Glomerular endothelial cell (primary cell): Measurements from ENCODE around the gene FAU. TPM values are rescaled to one million over a fixed set of nuclear protein-coding genes. Genes with fewer than 3 reads are reported as not detected.
"Not testable (repeated sequence)": the region's sequence is repeated elsewhere in the genome, so short reads cannot be mapped to it uniquely, and the experiment has no call there.

Experiments used
- DNase-seq: peaks from one replicate; pipeline ENCODE4 v3.0.0-alpha.2; 2011; ENCODE audit warnings: low read depth, low spot score; ENCODE audit errors: extremely low read depth
- total RNA-seq: library from RNA; depleted of rRNA; stranded (reverse); fragments of >200 nt; gene quantifications from 2 replicates; pipeline ENCODE4 v1.2.3, GENCODE V29; 2015

FAU gene
- total RNA-seq, 1 donor from 2014 or later: 516 TPM

DNA sequence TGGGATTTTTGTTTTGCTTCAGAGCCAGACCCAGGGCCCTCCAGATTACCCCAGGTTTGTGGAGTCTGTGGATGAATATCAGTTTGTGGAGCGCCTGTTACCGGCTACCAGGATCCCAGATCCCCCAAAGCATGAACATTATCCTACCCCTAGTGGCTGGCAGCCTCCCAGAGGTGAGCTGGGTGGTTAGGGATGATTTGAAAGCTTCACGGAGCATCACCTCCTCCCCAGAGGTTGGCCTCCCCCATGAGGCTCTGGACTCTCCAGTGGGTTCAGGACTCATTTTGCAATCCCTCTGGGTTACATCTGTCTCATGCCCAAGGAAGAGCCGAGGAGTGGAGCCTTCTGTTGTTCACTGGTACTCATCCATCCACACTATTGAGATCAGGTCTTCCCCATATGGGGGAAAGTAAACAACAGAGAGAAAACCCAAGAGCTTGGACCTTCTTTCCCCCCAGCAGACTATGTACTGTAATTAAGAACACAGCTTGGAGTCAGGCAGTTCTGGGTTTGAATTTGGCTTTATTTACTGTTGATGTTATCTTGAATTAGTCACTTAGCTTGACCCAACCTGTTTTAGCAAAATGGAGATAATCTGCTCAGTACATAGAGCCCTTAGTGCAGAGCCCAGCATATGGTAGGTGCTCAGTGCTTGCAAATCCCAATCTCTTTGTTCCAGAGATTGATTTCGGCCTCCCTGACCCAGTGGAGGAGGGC lies 2.7 kb upstream of the FAU start:
- no peak for DNase-seq

DNA sequence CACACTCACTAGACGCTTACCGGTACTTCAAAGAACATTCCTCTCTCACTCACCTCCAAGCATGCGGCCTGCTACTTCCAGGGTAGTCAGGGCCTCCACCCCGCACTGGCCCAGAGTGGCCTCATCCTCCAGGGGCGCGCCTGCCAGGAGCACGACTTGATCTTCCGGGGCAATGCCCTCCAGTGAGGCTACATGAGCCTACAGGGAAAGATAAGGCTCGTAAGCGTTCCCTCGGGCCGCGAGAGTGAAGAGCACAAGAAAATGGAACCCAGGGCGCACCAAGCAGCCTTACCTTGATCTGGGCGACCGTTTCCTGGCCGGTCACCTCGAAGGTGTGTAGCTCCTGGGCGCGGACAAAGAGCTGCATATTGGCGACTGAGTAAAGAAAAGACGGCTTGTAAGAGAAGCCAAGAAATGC lies 478 bp downstream of the FAU start:
- DNase-seq: no peak

DNA sequence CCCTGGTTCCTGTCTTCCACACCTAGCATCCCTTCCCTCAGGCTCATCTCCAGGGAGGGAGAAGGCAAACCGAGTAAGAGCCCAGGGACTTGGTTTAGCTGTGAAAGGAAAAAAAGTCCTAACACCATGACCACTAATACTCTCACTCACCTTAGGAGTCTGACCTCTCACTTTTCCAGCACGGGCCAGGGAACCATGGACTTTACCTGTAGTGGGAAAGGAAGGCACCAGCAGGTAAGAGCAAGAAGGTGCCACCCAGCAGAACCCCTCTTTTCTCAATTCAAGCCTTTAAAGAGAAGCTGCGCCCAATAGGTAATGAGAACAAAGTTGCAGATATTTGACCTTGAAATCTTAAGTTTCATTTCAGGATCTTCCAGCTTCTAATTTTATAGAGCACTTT lies 1.1 kb downstream of the FAU start:
- no peak for DNase-seq

DNA sequence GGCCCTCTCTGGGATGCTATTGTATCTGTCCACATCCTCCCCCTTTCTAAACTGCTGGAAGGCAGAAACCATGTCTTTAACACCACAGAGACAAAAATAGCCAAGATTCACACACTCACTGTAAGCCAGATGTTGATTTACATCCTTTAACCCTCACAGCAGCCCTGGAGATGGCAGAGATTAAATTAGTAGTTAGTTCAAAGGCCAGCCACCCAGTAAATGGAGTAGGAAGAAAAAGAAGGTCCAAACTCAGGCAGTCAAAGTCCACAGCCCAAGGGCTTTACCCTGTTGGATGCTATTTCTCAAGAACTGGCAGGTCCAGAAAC lies 2.3 kb downstream of the FAU start:
- no peak for DNase-seq

DNA sequence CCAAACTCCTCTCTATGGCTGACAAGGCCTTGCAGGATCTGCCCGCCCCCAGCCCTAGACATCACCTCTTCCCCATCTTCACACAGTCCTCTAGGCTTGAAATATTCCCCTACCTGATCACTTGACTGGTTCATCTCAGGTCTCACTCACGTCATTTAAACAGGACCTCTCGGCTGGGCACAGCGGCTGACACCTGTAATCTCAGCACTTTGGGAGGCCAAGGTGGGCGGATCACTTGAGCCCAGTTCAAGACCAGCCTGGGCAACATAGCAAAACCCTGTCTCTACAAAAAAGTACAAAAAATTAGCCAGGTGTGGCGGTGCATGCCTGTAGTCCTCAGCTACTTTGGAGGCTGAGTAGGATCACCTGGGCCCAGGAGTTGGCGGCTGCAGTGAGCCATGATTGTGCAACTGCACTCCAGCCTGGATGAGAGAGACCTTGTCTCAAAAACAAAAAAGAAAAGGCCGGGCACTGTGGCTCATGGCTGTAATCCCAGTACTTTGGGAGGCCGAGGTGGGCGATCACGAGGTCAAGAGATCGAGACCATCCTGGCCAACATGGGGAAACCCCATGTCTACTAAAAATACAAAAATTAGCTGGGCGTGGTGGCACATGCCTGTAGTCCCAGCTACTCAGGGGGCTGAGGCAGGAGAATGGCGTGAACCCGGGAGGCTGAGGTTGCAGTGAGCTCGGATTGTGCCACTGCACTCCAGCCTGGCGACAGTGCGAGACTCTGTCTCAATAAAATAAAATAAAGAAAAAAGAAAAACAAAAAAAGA lies 2.9 kb downstream of the FAU start:
- not testable (repeated sequence) for DNase-seq

DNA sequence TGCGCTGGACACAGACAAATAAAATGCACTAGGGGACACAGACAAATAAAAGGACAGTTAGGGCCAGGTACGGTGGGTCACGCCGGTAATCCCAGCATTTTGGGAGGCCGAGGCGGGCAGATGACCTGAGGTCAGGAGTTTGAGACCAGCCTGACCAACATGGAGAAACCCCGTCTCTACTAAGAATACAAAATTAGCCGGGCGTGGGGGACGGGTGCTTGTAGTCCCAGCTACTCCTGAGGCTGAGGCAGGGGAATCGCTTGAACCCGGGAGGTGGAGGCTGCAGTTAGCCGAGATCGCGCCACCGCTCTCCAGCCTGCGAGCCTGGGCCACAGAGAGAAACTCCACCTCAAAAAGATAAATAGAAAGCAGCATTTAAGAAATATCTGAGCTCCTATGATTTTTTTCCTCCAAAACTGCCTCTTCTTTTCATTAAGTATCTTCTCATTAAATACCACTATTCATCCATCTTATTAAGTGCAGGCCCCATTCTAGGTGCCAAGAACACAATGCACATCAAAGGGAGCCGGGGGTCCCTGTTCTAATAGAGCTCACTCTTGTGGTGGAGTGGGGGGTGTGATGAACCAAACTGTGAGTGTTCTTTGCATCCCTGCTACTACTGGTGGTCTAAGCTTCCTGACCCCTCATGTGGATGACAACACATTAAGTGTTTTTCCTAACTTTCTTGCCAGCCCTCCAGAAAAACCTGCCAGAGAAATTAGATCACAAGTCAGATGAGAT lies 3.7 kb downstream of the FAU start:
- DNase-seq: no peak

DNA sequence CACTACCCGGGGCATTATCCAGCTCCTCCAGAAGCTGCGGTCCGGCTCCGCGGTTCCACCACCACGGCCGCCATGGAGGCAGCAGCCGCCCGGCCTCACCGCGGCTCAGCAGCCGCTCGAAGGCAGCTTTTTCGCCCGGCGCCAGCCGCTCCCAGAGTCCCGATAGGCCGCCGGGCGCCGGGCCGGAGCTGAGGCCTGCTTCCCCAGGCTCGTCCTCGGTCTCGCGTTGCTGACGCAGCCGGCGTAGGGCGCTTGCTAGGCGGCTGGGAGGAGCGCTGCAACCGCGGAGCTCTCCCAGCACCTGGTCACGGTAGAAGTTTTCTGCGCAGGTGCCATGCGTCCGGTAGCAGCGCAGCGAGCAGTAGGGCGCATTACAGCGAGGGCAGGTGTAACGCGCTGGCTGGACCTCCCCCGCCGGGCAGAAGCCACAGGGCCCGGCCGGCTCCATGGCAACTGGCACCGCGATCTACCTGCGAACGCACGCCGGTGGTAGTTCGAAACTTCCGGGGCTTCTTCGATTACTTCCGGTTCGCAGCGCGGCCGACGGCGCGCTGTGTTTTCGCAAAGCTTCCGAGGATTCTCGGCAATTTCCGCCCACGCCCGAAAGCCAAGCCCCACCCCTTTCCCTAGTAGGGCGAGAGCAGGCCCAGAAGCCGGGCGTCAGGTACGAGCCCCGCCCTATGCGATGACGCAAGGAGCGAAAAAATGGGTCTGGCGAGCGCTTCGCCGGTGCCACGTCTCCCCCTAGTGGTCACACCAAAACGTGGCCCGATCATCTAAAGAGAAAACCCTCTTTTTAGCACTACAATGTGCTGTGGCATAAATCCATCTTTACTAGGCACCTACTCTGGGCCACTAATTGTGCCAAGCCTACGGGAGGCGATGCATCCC lies 4.5 kb downstream of the FAU start, which contains the start of gene ZNHIT2:
Gene ZNHIT2, minus strand, starts transcription at position 496 of the 891 bp plus-strand sequence. Its CDS starts 48 bp downstream, at position 448.
- peak; percentile 89 for DNase-seq

DNA sequence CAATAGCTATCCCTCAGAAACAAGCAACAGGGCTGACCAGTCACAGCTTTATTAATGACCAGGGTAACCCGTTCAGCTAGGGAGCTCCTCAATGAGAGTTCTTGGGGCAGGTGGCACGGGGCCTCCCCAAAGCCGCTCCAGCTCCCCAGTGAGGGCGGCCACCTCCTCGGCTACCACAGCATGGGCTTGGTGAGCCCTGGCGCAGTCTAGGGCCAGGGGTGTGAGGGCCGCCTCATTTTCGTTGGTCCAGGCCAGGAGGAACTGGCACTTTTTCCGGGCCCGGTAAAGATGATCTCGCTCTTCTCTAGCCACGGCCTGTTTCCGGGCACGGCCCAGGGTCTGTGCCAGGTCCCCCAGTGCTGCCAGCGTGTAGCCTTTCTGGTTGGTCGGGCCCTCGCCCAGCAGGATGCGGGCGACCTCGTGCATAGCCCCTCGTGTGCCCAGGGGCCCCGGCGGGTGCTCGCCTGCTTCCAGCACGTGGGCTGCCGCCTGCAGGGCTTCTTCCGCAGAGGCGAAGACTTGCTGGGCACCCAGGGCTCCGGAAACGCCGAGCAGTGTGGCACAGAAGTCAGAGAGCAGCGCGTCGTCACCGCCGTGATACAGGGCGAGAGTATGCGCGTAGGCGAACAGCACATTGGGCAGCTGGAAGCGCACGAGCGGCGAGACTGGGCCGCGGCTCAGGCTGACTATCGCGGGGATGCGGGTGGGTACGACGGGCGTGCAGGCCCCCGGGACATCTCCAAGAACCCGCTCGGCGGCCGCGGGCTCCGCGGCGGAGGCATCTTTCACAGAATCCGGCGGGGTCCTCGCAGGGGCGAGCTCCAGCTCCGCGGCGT lies 5.3 kb downstream of the FAU start:
- DNase-seq: no peak

DNA sequence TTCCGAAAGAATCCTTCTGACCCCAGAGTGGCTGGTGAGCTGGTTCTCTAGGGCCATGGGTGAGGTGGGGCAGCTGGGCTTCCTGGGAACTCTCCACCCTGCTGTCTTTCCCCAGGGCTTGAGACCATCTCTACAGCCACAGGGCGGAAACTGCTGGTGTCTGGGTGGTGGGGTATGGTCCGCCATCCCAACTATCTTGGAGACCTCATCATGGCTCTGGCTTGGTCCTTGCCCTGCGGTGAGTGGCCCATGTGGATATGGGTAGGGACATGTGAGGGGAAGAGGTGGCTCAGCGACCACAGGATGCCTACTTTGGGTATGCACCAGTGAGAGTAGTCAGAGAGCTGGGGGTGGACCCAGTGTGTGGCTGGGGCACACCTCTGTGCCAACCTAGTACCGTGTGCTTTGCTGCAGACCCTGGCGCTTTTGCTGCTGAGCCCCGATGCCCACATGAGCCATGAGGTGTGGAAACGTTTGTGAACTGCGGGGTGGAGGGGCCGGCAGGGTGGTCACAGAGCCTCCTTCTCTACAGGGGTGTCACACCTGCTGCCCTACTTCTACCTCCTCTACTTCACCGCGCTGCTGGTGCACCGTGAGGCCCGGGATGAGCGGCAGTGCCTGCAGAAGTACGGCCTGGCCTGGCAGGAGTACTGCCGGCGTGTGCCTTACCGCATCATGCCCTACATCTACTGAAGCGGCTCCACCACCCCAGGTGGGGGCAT lies 6.4 kb downstream of the FAU start:
- DNase-seq: no peak

DNA sequence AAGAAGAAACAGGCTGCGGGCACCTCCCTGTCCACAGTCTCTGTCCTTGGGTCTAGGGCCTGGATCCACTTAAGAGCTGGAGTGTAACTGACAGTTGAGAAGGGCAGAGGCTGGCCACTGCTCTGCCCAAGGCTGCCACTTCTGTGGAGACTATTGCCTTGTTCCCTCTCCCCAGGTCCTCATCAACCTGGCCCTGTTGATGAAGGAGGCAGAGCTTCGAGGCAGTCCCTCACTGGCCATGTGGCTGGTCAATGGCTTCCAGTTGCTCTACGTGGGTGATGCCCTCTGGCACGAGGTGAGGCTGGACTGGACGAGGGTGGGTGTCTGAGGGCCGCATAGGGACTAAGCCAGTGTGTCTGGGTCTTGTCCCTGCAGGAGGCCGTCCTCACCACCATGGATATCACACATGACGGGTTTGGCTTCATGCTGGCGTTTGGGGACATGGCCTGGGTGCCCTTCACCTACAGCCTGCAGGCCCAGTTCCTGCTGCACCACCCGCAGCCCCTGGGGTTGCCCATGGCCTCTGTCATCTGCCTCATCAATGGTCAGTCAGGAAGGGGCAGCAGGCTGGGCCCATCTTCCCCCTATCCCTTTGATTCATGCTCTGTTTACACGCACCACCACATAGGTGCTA lies 7.3 kb downstream of the FAU start:
- DNase-seq: no peak

DNA sequence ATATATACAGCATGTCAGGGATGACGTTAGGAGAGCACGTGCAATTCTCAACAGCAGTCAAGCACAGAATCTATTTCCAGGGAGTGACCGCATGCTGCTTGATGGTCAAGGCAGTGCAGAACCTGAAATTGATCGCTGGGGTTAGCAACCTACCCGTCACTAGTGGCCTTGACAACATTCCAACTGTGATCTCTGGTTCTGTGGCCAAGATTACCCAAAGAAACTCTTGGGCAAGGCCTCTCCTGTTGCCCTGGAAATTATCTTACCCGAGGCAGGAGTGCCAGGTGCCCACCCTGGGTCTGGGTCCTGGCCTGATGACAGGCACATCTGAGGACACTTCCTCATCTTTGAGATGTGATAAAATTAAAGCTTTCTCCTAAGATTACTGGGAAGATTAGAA lies 8.1 kb downstream of the FAU start:
- no peak for DNase-seq

DNA sequence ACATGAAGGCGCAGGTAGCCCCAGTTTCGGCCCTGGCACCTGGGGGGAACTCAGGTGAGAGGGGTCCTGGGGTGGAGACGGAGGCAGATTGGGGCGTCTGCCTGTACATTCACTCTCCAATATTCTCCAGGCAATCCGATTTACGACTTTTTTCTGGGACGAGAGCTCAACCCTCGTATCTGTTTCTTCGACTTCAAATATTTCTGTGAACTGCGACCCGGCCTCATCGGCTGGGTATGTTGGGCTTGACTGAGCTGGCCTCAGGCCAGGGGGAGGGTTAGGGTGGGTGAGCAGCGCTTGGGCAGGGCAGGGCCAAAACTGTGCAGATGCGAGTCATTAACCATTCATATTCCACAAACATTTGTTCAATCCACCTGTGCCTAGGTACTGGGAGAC lies 8.6 kb downstream of the FAU start:
- no peak for DNase-seq

DNA sequence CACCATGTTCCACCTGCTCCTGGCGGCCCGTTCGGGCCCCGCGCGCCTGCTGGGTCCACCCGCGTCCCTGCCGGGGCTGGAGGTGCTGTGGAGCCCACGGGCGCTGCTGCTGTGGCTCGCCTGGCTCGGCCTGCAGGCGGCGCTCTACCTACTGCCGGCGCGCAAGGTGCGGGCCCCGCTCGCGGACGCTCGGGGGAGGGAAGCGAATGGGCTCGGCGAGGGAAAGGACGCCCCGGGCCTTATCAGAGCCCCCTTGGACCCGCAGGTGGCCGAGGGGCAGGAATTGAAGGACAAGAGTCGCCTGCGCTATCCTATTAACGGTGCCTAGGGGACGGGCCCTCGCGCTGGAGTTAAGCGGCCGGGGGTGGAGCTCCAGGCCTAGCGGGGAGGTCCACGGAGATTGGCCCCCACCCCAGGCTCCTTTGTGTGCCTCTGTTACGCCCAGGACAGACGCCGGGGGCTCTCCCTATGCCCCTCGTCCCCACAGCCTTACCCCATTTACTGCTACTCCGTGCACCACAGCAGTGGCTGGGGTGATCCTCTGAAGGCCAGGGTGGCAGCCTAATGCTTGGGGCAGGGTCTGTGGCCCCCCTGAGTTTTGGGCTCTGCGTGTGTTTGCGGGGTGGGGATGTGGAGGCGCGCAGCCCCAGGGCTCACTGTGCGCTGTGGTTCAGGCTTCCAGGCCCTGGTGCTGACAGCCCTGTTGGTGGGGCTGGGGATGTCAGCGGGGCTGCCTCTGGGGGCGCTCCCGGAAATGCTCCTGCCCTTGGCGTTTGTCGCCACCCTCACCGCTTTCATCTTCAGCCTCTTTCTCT lies 9.2 kb downstream of the FAU start:
- DNase-seq: no peak

DNA sequence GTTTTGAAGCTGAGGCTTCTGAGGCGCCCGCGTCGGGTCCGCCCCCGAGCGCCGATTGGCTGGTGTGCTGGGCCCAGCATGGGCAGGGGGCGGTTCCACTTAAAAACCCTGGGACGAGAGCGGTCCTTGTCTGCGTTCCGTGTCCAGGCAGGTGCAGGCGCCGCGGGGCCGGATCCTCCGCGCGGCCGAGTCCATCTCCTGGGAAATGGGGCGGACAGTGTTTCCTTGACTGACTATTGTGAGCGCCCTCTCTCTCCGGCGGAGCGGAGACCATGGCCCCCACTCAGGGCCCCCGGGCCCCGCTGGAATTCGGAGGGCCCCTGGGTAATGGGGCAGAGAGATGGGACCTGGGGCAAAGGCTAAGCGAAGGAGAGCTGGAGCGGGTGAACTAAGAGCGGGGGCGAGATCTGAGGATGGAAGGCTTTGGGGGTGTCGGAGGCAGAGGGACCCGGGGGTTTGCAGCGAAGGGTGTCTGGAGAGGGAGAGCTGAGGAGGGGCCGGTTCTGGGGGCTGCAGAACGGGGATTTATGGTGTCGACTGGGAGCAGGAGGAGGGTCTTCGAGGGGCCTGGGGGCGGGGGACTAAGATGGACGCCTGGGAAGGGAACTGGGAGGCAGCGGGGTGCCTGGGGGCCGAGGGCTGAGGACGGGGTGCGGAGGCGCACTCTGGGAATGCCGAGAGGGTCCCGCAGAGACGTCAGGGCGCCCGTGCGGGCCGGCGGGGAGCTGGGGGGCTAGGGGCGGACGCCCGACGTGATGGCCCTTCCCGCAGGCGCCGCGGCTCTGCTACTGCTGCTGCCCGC lies 10.0 kb downstream of the FAU start, which contains the start of gene TM7SF2:
Gene TM7SF2, plus strand, starts transcription at position 129 of the 802 bp plus-strand sequence. Its CDS starts 144 bp downstream, at position 273.
- no peak for DNase-seq

DNA sequence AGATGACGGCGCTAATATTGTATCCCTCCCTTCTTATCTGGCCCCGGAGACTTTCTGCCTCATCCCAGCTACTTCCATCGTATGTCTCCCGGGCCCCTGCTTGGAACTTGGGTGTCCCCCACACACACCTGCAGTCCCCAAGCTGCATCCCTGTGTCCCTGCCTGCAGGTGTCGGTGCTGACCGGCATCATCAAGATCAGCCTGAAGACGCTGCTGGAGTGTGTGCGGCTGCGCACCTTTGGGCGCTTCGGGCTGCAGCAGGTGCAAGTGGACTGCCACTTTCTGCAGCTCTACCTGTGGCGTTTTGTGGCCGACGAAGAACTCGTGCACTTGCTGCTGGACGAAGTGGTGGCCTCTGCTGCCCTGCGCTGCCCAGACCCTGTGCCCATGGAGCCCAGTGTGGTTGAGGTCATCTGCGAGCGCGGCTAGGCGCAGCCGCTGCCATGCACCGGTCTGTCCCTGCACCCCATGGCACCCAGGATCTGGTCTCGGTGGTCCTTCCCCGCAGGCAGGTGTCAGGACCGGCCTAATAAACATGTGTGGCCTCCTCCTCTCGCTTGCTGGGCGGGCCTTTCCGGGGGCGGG lies 10.7 kb downstream of the FAU start:
- DNase-seq: no peak

DNA sequence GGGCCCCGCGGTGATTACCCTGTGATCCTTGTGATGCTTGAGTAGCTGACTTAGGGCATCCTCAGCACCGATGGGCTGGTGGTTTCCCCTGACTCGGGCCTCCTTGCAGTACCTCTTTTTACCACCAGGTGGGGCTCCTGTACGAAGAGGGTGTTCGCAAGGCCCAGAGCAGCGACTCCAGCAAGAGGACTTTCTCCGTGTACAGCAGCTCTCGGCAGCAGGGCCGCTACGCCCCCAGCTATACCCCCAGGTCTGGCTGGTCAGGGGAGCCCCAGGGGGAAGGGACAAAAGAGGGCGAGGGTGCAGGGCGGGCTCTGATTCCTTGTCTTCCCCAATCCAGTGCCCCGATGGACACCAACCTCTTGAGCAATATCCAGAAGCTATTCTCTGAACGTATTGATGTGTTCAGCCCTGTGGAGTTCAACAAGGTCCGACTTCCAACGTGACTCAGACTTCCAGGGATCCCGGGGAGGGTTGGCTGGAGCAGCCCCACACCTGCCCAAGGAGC lies 11.5 kb downstream of the FAU start:
- DNase-seq: no peak
